ENCODE measurements around the gene SYP.

The SYP gene

GRCh38 chrX:49199906-49200771, at the start of gene SYP:
Gene SYP (minus strand): TSS chrX:49200193. CDS start chrX:49200186, 7 bp downstream.
- peak; percentile 88 for DNase-seq

- no peak for DNase-seq
Observed at GRCh38 chrX:49249616-49250015, 49.6 kb upstream of the SYP start.

GRCh38 chrX:49249071-49249470, 49.1 kb upstream of the SYP start:
- DNase-seq = no peak

GRCh38 chrX:49247916-49248811, 48.2 kb upstream of the SYP start:
- DNase-seq = no peak

GRCh38 chrX:49247346-49247745, 47.4 kb upstream of the SYP start:
- DNase-seq = no peak

GRCh38 chrX:49246541-49246940, 46.5 kb upstream of the SYP start:
- DNase-seq = no peak

GRCh38 chrX:49244207-49244606, 44.2 kb upstream of the SYP start:
- no peak for DNase-seq

GRCh38 chrX:49243166-49243565, 43.2 kb upstream of the SYP start:
- no peak for DNase-seq

- no peak for DNase-seq
Observed at GRCh38 chrX:49242545-49243066, 42.6 kb upstream of the SYP start.

- no peak for DNase-seq
Observed at GRCh38 chrX:49238735-49239134, 38.7 kb upstream of the SYP start.

GRCh38 chrX:49237060-49237459, 37.1 kb upstream of the SYP start:
- DNase-seq = no peak

GRCh38 chrX:49233887-49234555, 34.0 kb upstream of the SYP start:
- no peak for DNase-seq

GRCh38 chrX:49233176-49233575, 33.2 kb upstream of the SYP start, which contains the start of gene CACNA1F:
Gene CACNA1F (minus strand): TSS chrX:49233340. CDS start chrX:49233309, 31 bp downstream.
- no peak for DNase-seq

GRCh38 chrX:49232525-49232924, 32.5 kb upstream of the SYP start:
- DNase-seq = no peak

GRCh38 chrX:49231333-49232000, 31.5 kb upstream of the SYP start:
- no peak for DNase-seq

- DNase-seq = peak; percentile 57
Observed at GRCh38 chrX:49230500-49231232, 30.7 kb upstream of the SYP start.

- no peak for DNase-seq
Observed at GRCh38 chrX:49228185-49228584, 28.2 kb upstream of the SYP start.

- DNase-seq = no peak
Observed at GRCh38 chrX:49227726-49228125, 27.7 kb upstream of the SYP start.

- DNase-seq = no peak
Observed at GRCh38 chrX:49226946-49227345, 27.0 kb upstream of the SYP start.

GRCh38 chrX:49225858-49226257, 25.9 kb upstream of the SYP start:
- no peak for DNase-seq

GRCh38 chrX:49221868-49222267, 21.9 kb upstream of the SYP start:
- no peak for DNase-seq

GRCh38 chrX:49220100-49220499, 20.1 kb upstream of the SYP start:
- DNase-seq = no peak
